ENCODE measurements around the gene NPTN. TPM values are rescaled to one million over a fixed set of nuclear protein-coding genes. Genes with fewer than 3 reads are reported as not detected.

Gene NPTN
- polyA plus RNA-seq, 2 of the 4 experiments (the other 2 are of a cell fraction), result 150 to 201 TPM

GRCh38 chr15:73681856-73682599 is 48.8 kb upstream of the NPTN start:
- POLR2A ChIA-PET, result no interaction called here
- no peak for FAIRE-seq

GRCh38 chr15:73681063-73681462 is 47.9 kb upstream of the NPTN start:
- Histone ChIP-seq H3K4me2 (no peak overlapping the region), H3K27ac (no peak overlapping the region), H3K4me1 (peaks cover 15% of the 10 kb centered on the region), H3K9me3 (no peaks in the 10 kb centered on the region), H3K4me3 (no peak overlapping the region)
- FAIRE-seq, result no peak
- POLR2A ChIA-PET, result no interaction called here
- WGBS (ENCODE audit: missing lambda C conversion rate), result 74% methylated on average over 3 of the region's 3 CpGs
- DNase-seq (ENCODE audit: low read depth in 1 of 2, low spot score in 1 of 2), result no peak
- CTCF ChIA-PET, result interaction anchor here (0.6 to 1.1 kb wide), 2 partner anchors 19 to 139 kb away, joined by 3 to 4 read pairs; no protein-coding TSS in a partner anchor
- TF ChIP-seq CHD4 (IDR thresholded peaks at IDR 0.05; ENCODE audit: borderline replicate concordance) (no peak), HOXA7 (CRISPR knock-in tag; IDR thresholded peaks at IDR 0.05) (no peak), SREBF2 (IDR thresholded peaks at IDR 0.05) (no peak)
- ATAC-seq, result no peak

More at GRCh38 chr15:73681856-73682599, 48.8 kb upstream of the NPTN start:
- TF ChIP-seq FOXS1 (CRISPR knock-in tag; IDR thresholded peaks at IDR 0.05) (no peak), HOXB5 (CRISPR knock-in tag; IDR thresholded peaks at IDR 0.05) (no peak), POLR2AphosphoS2 (conservative IDR thresholded peaks at IDR 0.05; ENCODE audit: low read length) (no peak), ZFP36 (IDR thresholded peaks at IDR 0.05; ENCODE audit: borderline replicate concordance, partially characterized antibody) (no peak), HDAC2 (IDR thresholded peaks at IDR 0.05) (no peak), FOSB (CRISPR knock-in tag; IDR thresholded peaks at IDR 0.05) (no peak), CBX2 (IDR thresholded peaks at IDR 0.05; ENCODE audit: borderline replicate concordance, low read depth) (no peak)
- TF ChIP-seq, protein P1, sequence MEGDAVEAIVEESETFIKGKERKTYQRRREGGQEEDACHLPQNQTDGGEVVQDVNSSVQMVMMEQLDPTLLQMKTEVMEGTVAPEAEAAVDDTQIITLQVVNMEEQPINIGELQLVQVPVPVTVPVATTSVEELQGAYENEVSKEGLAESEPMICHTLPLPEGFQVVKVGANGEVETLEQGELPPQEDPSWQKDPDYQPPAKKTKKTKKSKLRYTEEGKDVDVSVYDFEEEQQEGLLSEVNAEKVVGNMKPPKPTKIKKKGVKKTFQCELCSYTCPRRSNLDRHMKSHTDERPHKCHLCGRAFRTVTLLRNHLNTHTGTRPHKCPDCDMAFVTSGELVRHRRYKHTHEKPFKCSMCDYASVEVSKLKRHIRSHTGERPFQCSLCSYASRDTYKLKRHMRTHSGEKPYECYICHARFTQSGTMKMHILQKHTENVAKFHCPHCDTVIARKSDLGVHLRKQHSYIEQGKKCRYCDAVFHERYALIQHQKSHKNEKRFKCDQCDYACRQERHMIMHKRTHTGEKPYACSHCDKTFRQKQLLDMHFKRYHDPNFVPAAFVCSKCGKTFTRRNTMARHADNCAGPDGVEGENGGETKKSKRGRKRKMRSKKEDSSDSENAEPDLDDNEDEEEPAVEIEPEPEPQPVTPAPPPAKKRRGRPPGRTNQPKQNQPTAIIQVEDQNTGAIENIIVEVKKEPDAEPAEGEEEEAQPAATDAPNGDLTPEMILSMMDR (IDR thresholded peaks at IDR 0.05), result no peak
- ATAC-seq (no peak), DNase-seq (ENCODE audit: low read depth in 1 of 2, low spot score in 1 of 2) (no peak)
- no peak overlapping the region for H3K27ac ChIP-seq
- H3K4me2 ChIP-seq, result no peak overlapping the region
- H3K4me1 ChIP-seq, result peaks cover 25% of the 10 kb centered on the region
- H3K4me3 ChIP-seq, result no peak overlapping the region
- CTCF ChIA-PET, result interaction anchor here (0.9 to 7.2 kb wide), 4 partner anchors 17 to 47 kb away, joined by 3 to 84 read pairs (median 26); no protein-coding TSS in a partner anchor
- no peaks in the 10 kb centered on the region for H3K9me3 ChIP-seq
- WGBS (ENCODE audit: missing lambda C conversion rate), result 69% methylated on average over 3 of the region's 3 CpGs

- H3K27ac ChIP-seq, result no peak overlapping the region
- CTCF ChIA-PET, result interaction anchor here (1.1 kb wide), 1 partner anchor 19 kb away, joined by 4 read pairs; no protein-coding TSS in a partner anchor
- POLR2A ChIA-PET, result no interaction called here
- TF ChIP-seq CBX8 (IDR thresholded peaks at IDR 0.05), result no peak
- TF ChIP-seq SREBF2 (IDR thresholded peaks at IDR 0.05), result no peak
- no peak for TF ChIP-seq USF2 (IDR thresholded peaks at IDR 0.05)
- TF ChIP-seq ZNF302 (CRISPR knock-in tag; IDR thresholded peaks at IDR 0.05), result no peak
- TF ChIP-seq, protein P2, sequence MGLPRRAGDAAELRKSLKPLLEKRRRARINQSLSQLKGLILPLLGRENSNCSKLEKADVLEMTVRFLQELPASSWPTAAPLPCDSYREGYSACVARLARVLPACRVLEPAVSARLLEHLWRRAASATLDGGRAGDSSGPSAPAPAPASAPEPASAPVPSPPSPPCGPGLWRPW (IDR thresholded peaks at IDR 0.05), result no peak
- TF ChIP-seq MAFK (IDR thresholded peaks at IDR 0.05; ENCODE audit: partially characterized antibody), result no peak
- no peak for TF ChIP-seq SMC3 (IDR thresholded peaks at IDR 0.05)
- no peak for TF ChIP-seq NR3C1 (IDR thresholded peaks at IDR 0.05)
- TF ChIP-seq KDM5A (IDR thresholded peaks at IDR 0.05), result no peak
- no peak for TF ChIP-seq BHLHE40 (IDR thresholded peaks at IDR 0.05; ENCODE audit: low read depth, low read length)
- TF ChIP-seq MAX (IDR thresholded peaks at IDR 0.05), result no peak
- TF ChIP-seq EHMT2 (IDR thresholded peaks at IDR 0.05; ENCODE audit: low read depth), result no peak
- no peak for TF ChIP-seq HEYL (CRISPR knock-in tag; IDR thresholded peaks at IDR 0.05)
- TF ChIP-seq MYC (IDR thresholded peaks at IDR 0.05; ENCODE audit: borderline replicate concordance, low read length), result no peak
- no peak for TF ChIP-seq FOXS1 (CRISPR knock-in tag; IDR thresholded peaks at IDR 0.05)
- no peak for TF ChIP-seq POLR2A (IDR thresholded peaks at IDR 0.05; ENCODE audit: low read length)
- no peak for TF ChIP-seq CEBPB (IDR thresholded peaks at IDR 0.05)
- TF ChIP-seq, protein P3, sequence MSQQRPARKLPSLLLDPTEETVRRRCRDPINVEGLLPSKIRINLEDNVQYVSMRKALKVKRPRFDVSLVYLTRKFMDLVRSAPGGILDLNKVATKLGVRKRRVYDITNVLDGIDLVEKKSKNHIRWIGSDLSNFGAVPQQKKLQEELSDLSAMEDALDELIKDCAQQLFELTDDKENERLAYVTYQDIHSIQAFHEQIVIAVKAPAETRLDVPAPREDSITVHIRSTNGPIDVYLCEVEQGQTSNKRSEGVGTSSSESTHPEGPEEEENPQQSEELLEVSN (IDR thresholded peaks at IDR 0.05; ENCODE audit: borderline replicate concordance, low read depth), result no peak
- FAIRE-seq, result no peak
- 92% methylated on average over 2 of the region's 2 CpGs for WGBS (ENCODE audit: missing lambda C conversion rate)
- DNase-seq (ENCODE audit: low read depth in 1 of 2, low spot score in 1 of 2), result no peak
- peaks cover 10% of the 10 kb centered on the region for H3K4me1 ChIP-seq
- no peak overlapping the region for H3K4me3 ChIP-seq
- no peak overlapping the region for H3K4me2 ChIP-seq
- no peak for ATAC-seq
- no peaks in the 10 kb centered on the region for H3K9me3 ChIP-seq
Measured at GRCh38 chr15:73680549-73680948, 47.4 kb upstream of the NPTN start.

All from A549 (cell line).